DND-41 (cell line): ENCODE data around the gene IL17REL.
A peak's percentile ranks its signal among the peaks of the same experiment; 100 is the strongest.

Experiments
- ATAC-seq: fragments of 200-7000 bp; cut with Tn5 transposase; 3 replicates; pipeline ENCODE4 v1.9.1; 2021; ENCODE audit warnings: low read depth; ENCODE audit not compliant: insufficient read depth
- DNase-seq: peaks from one replicate; pipeline ENCODE4 v3.0.0-alpha.2; 2020
- H2AFZ ChIP-seq: 2 replicates; pipeline ENCODE4 v1.6.0; 2012; ENCODE audit warnings: low read depth, low read length
- H3K27ac ChIP-seq: 2 replicates; pipeline ENCODE4 v1.5.1; 2012; ENCODE audit warnings: low read length, inconsistent platforms
- H3K27me3 ChIP-seq: fragments of 200-600 bp; sonication (generic); 2 replicates; pipeline ENCODE4 v1.6.0; 2012; ENCODE audit warnings: low read length, mild to moderate bottlenecking, inconsistent platforms; ENCODE audit not compliant: insufficient read depth, poor library complexity
- H3K36me3 ChIP-seq: 2 replicates; pipeline ENCODE4 v1.5.1; 2012; ENCODE audit warnings: low read length, inconsistent platforms; ENCODE audit not compliant: insufficient read depth
- H3K4me1 ChIP-seq: 2 replicates; pipeline ENCODE4 v1.5.1; 2012; ENCODE audit warnings: mild to moderate bottlenecking, low read length; ENCODE audit not compliant: insufficient read depth
- H3K4me2 ChIP-seq: 2 replicates; pipeline ENCODE4 v1.6.0; 2012; ENCODE audit warnings: mild to moderate bottlenecking, moderate library complexity, low read length, inconsistent platforms; ENCODE audit not compliant: insufficient read depth
- H3K4me3 ChIP-seq, 2 experiments: fragments of 200-600 bp in 1 of 2; shearing (Covaris generic) in 1 of 2; 2 replicates each; pipeline ENCODE4 v1.5.1; 2012 to 2016; ENCODE audit warnings: inconsistent platforms in 2 of 2, low read length in 2 of 2, mild to moderate bottlenecking in 2 of 2, low read depth in 1 of 2, moderate library complexity in 1 of 2
- H3K79me2 ChIP-seq: 2 replicates; pipeline ENCODE4 v1.6.0; 2012; ENCODE audit warnings: low read length, inconsistent platforms; ENCODE audit not compliant: insufficient read depth
- H3K9ac ChIP-seq: 2 replicates; pipeline ENCODE4 v1.6.0; 2012; ENCODE audit warnings: low read depth, mild to moderate bottlenecking, inconsistent platforms, low read length, moderate library complexity
- H3K9me3 ChIP-seq: 2 replicates; pipeline ENCODE4 v1.5.1; 2012; ENCODE audit warnings: low read length, moderate library complexity, mild to moderate bottlenecking, inconsistent platforms; ENCODE audit not compliant: insufficient read depth, severe bottlenecking
- H4K20me1 ChIP-seq: 2 replicates; pipeline ENCODE4 v1.6.0; 2012; ENCODE audit warnings: low read length; ENCODE audit not compliant: insufficient read depth
- EZH2 ChIP-seq: IDR thresholded peaks from 3 replicates; pipeline ENCODE4 v1.6.1; 2012; ENCODE audit warnings: borderline replicate concordance, low read depth, mild to moderate bottlenecking, moderate library complexity, low read length, inconsistent platforms; ENCODE audit not compliant: severe bottlenecking
- TF ChIP-seq, protein P1 (sequence below): IDR thresholded peaks from 2 replicates; pipeline ENCODE4 v1.5.1; 2012; ENCODE audit warnings: borderline replicate concordance, low read length, moderate library complexity, mild to moderate bottlenecking; ENCODE audit not compliant: poor library complexity, severe bottlenecking; ENCODE audit errors: extremely low read depth

Gene IL17REL

DNA sequence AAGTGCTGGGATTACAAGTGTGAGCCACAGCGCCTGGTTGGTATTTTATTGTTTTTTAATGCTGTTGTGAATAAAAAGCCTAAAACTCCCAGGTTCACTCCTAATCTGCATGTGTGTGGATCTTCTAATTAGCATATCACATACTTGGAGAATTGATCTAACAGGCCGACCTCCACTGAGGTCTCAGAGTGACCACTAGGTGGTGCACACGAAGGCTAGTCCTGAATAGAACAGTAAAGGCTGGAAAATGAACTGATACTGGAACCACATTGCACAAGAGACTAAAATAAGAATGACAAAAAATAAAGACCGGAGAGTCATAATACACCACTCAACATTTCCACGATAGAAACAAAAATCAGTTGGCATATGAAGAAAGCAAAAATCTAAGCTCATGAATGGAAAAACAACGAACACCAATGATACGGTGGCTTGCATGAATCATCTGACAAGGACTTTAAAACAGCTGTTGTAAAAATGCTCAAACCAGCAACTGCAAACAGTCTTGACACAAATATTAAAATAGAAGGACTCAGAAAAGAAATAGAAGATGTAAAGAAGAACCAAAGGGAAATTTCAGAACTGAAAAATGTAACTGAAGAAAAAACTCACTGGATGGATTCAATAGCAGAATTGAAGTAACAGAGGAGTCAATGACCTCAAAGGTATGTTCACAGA, 32.8 kb downstream of the IL17REL start:
- no peak overlapping the region for H3K4me2 ChIP-seq
- DNase-seq (no peak), ATAC-seq (peak; percentile 40; the same call in 1 of the 3 replicates)
- H3K4me3 ChIP-seq, result no peak overlapping the region
- H3K79me2 ChIP-seq, result no peaks in the 10 kb centered on the region
- no peaks in the 10 kb centered on the region for H3K9me3 ChIP-seq
- no peak overlapping the region for H3K9ac ChIP-seq
- TF ChIP-seq, protein P1, sequence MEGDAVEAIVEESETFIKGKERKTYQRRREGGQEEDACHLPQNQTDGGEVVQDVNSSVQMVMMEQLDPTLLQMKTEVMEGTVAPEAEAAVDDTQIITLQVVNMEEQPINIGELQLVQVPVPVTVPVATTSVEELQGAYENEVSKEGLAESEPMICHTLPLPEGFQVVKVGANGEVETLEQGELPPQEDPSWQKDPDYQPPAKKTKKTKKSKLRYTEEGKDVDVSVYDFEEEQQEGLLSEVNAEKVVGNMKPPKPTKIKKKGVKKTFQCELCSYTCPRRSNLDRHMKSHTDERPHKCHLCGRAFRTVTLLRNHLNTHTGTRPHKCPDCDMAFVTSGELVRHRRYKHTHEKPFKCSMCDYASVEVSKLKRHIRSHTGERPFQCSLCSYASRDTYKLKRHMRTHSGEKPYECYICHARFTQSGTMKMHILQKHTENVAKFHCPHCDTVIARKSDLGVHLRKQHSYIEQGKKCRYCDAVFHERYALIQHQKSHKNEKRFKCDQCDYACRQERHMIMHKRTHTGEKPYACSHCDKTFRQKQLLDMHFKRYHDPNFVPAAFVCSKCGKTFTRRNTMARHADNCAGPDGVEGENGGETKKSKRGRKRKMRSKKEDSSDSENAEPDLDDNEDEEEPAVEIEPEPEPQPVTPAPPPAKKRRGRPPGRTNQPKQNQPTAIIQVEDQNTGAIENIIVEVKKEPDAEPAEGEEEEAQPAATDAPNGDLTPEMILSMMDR, result peak; percentile 65
- no peak for TF ChIP-seq EZH2
- H3K36me3 ChIP-seq, result no peaks in the 10 kb centered on the region
- H4K20me1 ChIP-seq, result peaks cover 5% of the 10 kb centered on the region; the same call in 1 of the 2 replicates
- no peak overlapping the region for H3K27ac ChIP-seq
- no peak overlapping the region for H2AFZ ChIP-seq
- H3K27me3 ChIP-seq, result no peaks in the 10 kb centered on the region
- no peaks in the 10 kb centered on the region for H3K4me1 ChIP-seq

DNA sequence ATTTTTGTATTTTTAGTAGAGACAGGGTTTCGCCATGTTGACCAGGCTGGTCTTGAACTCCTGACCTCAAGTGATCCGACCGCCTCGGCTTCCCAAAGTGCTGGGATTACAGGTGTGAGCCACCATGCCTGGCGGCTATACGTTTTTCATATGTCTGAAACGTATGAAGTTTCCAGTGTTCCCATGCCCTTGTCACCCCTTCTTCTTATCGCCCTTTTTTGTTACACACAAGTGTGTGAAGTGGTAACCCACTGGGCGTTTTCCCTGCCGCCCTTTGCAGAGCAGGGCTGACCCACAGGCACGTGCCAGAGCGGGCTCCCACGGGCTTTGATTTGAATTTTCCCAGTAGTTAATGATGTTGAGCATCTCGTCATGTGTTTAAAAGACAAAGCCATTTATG, 35.0 kb downstream of the IL17REL start:
- Histone ChIP-seq H3K36me3 (no peaks in the 10 kb centered on the region), H3K27me3 (no peaks in the 10 kb centered on the region), H3K27ac (no peak overlapping the region), H2AFZ (no peak overlapping the region), H3K4me2 (no peak overlapping the region), H3K9me3 (no peaks in the 10 kb centered on the region), H3K4me1 (peaks cover 3% of the 10 kb centered on the region; the same call in 1 of the 2 replicates), H3K79me2 (no peaks in the 10 kb centered on the region), H3K4me3 (no peak overlapping the region), H3K9ac (no peak overlapping the region), H4K20me1 (peaks cover 5% of the 10 kb centered on the region; the same call in 1 of the 2 replicates)
- no peak for DNase-seq
- ATAC-seq, result no peak
- no peak for TF ChIP-seq EZH2
- TF ChIP-seq, protein P1, result no peak

DNA sequence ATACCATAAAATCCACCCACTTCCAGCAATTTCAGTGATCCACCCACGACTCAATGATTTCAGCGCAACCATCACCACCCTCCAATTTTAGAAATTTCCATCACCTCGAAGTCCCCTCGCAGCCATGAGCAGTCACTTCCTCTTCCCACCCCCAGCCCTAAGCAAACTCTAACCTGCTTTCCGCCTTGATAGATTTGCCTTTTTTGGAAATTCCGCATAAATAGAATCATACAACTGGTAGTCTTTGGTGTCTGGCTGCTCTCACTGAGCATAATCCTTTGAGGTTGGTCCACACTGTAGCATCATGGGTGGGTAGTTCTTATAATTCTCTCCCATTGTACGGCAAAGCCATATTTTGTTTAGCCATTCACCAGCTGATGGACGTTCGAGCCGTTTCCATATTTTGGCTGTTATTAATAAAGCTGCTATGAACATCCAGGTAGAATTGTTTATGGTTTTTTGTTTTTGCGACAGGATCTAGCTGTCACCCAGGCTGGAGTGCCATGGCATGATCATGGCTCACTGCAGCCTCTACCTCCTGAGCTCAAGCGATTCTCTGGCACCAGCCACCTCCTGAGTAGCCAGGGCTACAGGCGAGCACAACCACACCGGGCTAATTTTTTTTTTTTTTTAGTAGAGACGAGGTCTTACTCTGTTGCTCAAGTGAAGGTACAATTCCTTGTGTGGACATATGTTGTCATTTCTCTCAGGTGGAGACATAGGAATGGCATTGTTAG, 36.0 kb downstream of the IL17REL start:
- Histone ChIP-seq H2AFZ (no peak overlapping the region), H3K27ac (no peak overlapping the region), H3K9ac (no peak overlapping the region), H3K36me3 (no peaks in the 10 kb centered on the region), H3K9me3 (no peaks in the 10 kb centered on the region), H3K27me3 (no peaks in the 10 kb centered on the region), H3K79me2 (no peaks in the 10 kb centered on the region), H4K20me1 (peaks cover 5% of the 10 kb centered on the region; the same call in 1 of the 2 replicates), H3K4me1 (peaks cover 12% of the 10 kb centered on the region), H3K4me2 (no peak overlapping the region), H3K4me3 (no peak overlapping the region)
- DNase-seq (no peak), ATAC-seq (no peak)
- TF ChIP-seq, protein P1, result no peak
- no peak for TF ChIP-seq EZH2
